Ammon's horn (tissue), 1 donor: ENCODE data around the gene FLAD1.
"Not testable (repeated sequence)": the region's sequence is repeated elsewhere in the genome, so short reads cannot be mapped to it uniquely, and the experiment has no call there.

Experiments used
- DNase-seq: peaks from one replicate; pipeline ENCODE4 v3.0.0-alpha.2; 2016; ENCODE audit warnings: low spot score

Gene FLAD1

GRCh38 chr1:154990276-154990675 is 7.1 kb downstream of the FLAD1 start:
- no peak for DNase-seq

DNA sequence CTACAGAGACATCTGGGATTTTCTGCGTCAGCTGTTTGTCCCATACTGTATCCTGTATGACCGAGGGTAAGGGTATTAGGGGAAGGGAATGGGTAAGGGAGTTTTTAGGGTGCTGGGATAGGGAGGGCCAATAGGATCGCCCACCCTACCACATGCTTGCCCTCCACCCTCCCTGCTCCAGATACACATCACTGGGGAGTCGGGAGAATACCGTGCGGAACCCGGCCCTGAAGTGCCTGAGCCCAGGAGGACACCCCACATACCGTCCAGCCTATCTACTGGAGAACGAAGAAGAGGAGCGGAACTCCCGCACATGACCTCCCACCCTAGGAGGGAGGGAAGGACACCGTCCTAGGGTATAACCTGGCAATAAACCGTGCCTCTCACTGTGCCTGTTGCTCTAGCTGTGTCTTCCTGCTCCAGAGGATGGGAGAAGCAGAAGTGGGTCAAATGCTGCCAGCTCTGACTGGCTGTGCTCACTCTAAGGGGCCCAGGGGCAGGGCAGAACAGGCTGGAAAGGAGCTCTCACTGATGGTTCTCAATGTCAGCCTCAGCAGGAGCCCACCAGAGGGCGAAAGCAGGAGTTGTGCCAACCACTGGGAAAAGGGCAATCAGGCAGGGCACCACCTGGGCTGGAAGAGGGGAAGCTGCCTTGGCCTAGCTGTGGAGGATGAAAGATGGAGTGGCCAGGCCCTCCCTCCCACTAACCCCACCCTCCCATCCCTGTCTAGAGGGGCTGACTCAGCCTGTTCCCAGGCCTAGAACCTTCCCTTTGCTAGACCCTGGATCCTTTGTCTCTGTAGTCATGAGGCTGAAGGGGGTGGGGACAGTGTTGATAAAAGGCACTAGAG is 9.8 kb downstream of the FLAD1 start:
- DNase-seq: no peak

- DNase-seq: no peak
These were observed 10.6 kb downstream of the FLAD1 start, which contains the start of gene LENEP for GRCh38 chr1:154993572-154994268. Gene LENEP, plus strand, starts transcription at chr1:154993586. Its CDS starts 22 bp downstream, at chr1:154993608.

DNA sequence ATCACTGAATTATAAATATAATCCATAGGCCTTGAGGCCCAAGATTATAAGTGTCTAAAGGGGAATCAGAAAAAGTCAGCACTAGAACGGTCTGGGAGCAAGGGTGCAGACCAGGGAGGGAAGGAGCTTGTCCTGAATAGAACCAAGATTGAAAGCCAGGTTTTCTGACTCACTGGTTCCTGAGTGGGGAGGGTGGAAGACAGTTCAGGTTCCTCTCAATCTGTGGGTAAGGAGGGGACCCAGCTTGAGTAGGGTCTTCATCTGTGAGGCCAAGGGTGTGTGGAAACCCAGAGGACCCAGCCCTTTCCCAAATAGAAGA is 11.1 kb downstream of the FLAD1 start:
- DNase-seq: no peak

DNA sequence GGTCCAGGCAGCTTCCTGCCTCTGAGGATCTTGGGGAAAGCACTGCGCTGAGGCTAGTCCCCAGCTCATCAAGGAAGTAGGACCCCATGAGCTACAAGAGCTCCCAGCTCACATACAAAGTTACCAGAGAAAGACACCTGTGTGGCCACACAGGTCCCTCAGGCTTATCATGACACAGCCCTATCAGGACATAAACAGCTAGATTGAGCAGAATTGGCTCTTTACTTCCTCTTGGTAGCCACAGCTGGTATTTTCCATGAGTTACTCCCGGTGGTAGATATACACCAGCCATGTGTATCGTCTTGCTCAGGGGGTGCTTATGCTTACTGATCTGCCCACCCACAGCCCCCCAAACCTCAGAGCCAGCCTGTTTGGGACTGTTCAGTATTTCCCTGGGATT is 11.4 kb downstream of the FLAD1 start:
- DNase-seq: no peak

GRCh38 chr1:154995301-154995983 is 12.3 kb downstream of the FLAD1 start:
- DNase-seq: not testable (repeated sequence)

- no peak for DNase-seq
These were observed 14.0 kb downstream of the FLAD1 start for GRCh38 chr1:154996966-154997701.

DNA sequence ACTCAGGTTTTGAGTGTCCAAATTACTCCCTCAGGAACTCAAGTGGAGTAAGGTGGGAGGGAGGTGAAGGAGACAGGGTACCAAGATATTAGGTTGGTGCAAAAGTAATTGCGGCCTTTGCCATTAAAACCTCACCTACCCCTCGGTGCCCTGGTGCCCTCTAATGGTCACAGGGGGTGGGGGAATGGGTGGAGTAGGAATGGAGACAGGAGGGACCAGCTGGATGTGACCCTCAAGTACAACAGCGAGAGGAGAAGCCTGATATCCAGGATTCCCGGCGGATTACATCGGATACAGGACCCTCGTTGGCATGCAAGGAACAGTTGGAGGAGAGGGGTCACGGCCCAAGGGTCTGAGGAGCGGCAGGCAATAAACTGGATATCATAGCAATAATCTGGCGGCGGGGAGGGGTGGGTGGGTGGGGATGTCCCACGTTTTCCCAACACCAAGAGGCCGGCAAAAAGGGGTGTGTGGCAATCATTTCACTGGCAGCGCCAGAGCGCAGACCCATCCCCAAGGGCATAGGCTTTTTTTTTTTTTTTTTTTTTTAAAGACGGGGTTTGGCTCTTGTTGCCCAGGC is 15.1 kb downstream of the FLAD1 start:
- DNase-seq: no peak

- DNase-seq: peak; percentile 68
These were observed 15.8 kb downstream of the FLAD1 start for GRCh38 chr1:154998818-154999570.

DNA sequence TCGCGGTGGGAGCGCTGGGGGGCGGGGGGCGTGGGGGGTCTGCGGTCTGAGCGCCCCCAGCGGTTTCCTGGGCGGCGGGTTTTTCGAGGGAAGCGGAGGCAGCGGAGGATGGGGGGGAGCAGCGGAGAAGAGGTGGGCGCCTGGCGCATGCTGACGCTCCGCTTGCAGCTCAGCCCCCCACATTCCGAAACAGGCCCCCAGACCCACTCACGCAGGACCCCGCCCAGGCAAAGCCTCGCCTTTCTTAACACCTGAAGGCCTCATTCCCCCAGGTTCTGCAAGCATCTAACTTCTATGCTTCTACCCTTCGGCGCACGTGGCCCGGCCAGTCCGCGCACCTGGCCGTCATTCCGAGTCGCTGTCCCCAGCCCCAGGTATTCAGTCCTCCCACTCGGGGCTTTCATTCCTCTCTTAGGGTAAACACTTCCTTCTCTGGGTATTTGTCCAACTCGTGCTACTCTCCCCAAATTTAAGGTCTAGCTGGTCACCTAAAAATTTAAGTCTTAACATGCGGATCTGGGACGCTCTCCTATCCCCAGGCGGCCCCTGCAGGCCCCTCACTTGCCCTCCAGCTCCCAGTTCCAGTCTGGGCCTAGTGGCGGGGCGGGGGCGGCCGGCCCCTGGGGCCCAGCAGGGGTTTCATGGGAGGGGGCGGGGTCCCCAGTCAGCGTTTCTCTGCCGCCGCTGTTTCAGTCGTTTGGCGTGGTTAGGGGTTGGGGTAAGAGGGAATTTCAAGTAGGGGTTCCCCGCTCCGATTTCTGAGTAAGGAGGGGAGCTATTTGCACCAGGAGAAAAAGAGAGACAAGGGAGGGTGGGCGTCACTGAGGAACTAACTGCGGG is 16.6 kb downstream of the FLAD1 start:
- no peak for DNase-seq

DNA sequence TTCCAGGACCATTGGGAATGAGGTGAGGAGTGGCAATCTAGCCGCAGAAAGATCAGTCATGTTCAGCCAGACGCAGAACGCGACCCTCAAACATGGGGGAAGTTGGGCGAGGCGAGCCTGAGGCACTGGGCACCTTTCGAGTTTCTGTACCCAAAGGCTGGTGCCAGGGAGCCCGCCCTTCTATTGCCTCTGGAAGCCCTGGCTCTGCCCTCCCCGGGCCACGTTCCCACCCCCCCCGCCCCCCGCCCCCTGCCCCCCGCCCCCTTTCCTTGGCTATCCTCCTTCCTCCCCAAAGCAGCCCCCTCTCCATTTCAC is 17.2 kb downstream of the FLAD1 start:
- no peak for DNase-seq

GRCh38 chr1:155000726-155001424 is 17.7 kb downstream of the FLAD1 start:
- peak; percentile 83 for DNase-seq

GRCh38 chr1:155001425-155001674 is 18.2 kb downstream of the FLAD1 start:
- DNase-seq: no peak

- DNase-seq: peak; percentile 100
These were observed 18.7 kb downstream of the FLAD1 start for GRCh38 chr1:155001675-155002463.

DNA sequence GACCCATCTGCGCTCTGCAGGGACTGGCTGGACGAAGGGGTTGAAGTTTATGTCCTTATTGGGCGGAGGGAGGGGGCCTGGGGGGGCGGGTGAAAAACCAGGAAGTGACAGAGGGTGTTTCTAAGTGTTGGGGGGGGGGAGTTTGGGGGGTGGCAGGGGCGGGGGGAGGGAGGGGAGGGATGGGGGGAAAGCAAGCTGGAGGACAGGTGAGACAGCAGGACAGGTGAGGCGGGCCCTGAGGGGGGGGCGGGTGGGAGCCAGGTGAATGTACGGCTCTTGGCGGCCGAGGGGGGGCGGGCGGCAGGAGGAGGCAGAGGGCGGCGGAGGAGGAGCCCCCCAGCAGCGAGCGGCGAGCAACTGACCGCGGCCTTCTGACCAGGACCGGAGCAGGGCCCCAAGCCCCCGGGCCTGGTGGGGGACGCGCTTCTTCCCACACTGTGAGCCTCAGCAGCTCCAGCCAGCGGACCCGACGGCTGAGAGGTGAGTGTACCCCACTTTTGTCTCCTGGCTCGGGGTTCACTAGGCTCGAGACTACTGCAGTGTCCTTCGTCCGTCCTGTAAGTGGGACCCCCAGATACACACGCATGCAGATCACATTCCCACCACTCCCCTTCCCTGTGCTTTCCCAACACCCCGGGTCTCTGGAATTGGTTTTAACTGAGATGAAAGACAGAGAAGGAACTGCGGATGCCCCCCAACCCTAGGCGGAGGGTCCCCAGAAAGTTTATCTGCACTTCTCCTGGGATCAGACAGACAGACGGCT is 19.5 kb downstream of the FLAD1 start, which contains the start of gene ZBTB7B:
Gene ZBTB7B, plus strand, starts transcription at position 339 of the 763 bp plus-strand sequence. CDS start 11,859 bp downstream, outside the sequence.
- DNase-seq: no peak

- DNase-seq: no peak
These were observed 20.2 kb downstream of the FLAD1 start for GRCh38 chr1:155003227-155003765.

- DNase-seq: peak; percentile 61
These were observed 20.7 kb downstream of the FLAD1 start for GRCh38 chr1:155003766-155004351.
